SKM-1 treated with dmso at 0.1 percent for 144 hours (cell line): ENCODE data around the gene TEC.

ENCODE experiments used
- DNase-seq: peaks from one replicate; lab custom pipeline; 2025; ENCODE audit not compliant: unreplicated experiment; lab: John Stamatoyannopoulos, UW

Gene TEC

GRCh38 chr4:48127682-48128404, 141.8 kb downstream of the TEC start:
- DNase-seq: peak; percentile 87

- DNase-seq: no peak
Observed at GRCh38 chr4:48127231-48127630, 142.4 kb downstream of the TEC start.

GRCh38 chr4:48126621-48127020, 143.0 kb downstream of the TEC start:
- DNase-seq: no peak

GRCh38 chr4:48124870-48125269, 144.8 kb downstream of the TEC start:
- DNase-seq: no peak

GRCh38 chr4:48122756-48123155, 146.9 kb downstream of the TEC start:
- no peak for DNase-seq

GRCh38 chr4:48121180-48121579, 148.5 kb downstream of the TEC start:
- no peak for DNase-seq

GRCh38 chr4:48120132-48120531, 149.5 kb downstream of the TEC start:
- no peak for DNase-seq

- DNase-seq: no peak
Observed at GRCh38 chr4:48119646-48120045, 150.0 kb downstream of the TEC start.

- no peak for DNase-seq
Observed at GRCh38 chr4:48118081-48118480, 151.6 kb downstream of the TEC start.

GRCh38 chr4:48116582-48116981, 153.1 kb downstream of the TEC start:
- no peak for DNase-seq

- DNase-seq: no peak
Observed at GRCh38 chr4:48114412-48114811, 155.2 kb downstream of the TEC start.

- DNase-seq: no peak
Observed at GRCh38 chr4:48112017-48112667, 157.5 kb downstream of the TEC start.

GRCh38 chr4:48110452-48110978, 159.1 kb downstream of the TEC start:
- no peak for DNase-seq

GRCh38 chr4:48109413-48110263, 160.0 kb downstream of the TEC start:
- no peak for DNase-seq

GRCh38 chr4:48108309-48109073, 161.1 kb downstream of the TEC start:
- DNase-seq: no peak

- no peak for DNase-seq
Observed at GRCh38 chr4:48105230-48105629, 164.4 kb downstream of the TEC start.

GRCh38 chr4:48103483-48104139, 166.0 kb downstream of the TEC start:
- no peak for DNase-seq

- DNase-seq: no peak
Observed at GRCh38 chr4:48102303-48102702, 167.3 kb downstream of the TEC start.

GRCh38 chr4:48100256-48100655, 169.4 kb downstream of the TEC start:
- DNase-seq: no peak

- no peak for DNase-seq
Observed at GRCh38 chr4:48095441-48095840, 174.2 kb downstream of the TEC start.
